ENCODE measurements around the gene RHOG. TPM values are rescaled to one million over a fixed set of nuclear protein-coding genes. Genes with fewer than 3 reads are reported as not detected.

The RHOG gene
- total RNA-seq: 2.5 TPM

GRCh38 chr11:3840870-3841425, at the start of gene RHOG:
RHOG (minus strand) TSS chr11:3840959; CDS start chr11:3828138, 12,821 bp downstream.

GRCh38 chr11:3854977-3855807, 14.4 kb upstream of the RHOG start, which contains the start of gene STIM1:
STIM1 (plus strand) TSS chr11:3855664; CDS start chr11:3856271, 607 bp downstream.

GRCh38 chr11:3807909-3808860, 32.6 kb downstream of the RHOG start, which contains the start of gene PGAP2:
PGAP2 (plus strand) TSS chr11:3808560; CDS start chr11:3811260, 2,700 bp downstream.

GRCh38 chr11:3797329-3798090, 43.2 kb downstream of the RHOG start, which contains the start of gene NUP98:
NUP98 (minus strand) TSS chr11:3797554; CDS start chr11:3782117, 15,437 bp downstream.

Small RNA genes lying within 50 kb of the gene (small RNA-seq; reads per million reads assigned to genes)
- not detected for gene RNU7-50P

Other genes with a start within 250 kb of the RHOG start
- 1.4 TPM for gene ART5, start 199.0 kb downstream of the RHOG start, total RNA-seq
- gene ART1, start 195.8 kb downstream of the RHOG start, total RNA-seq: not detected
- gene CHRNA10, start 169.6 kb downstream of the RHOG start, total RNA-seq: 0.92 TPM
- gene NUP98, start 43.4 kb downstream of the RHOG start, total RNA-seq: 68.3 TPM
- 13.1 TPM for gene PGAP2, start 32.4 kb downstream of the RHOG start, total RNA-seq
- gene STIM1, start 14.7 kb upstream of the RHOG start, total RNA-seq: 31.1 TPM

Measured in diencephalon (tissue), 1 donor.